K562 (cell line): ENCODE data around the gene RBM25. TPM values are rescaled to one million over a fixed set of nuclear protein-coding genes. Genes with fewer than 3 reads are reported as not detected.
"Not testable (repeated sequence)": the region's sequence is repeated elsewhere in the genome, so short reads cannot be mapped to it uniquely, and the experiment has no call there.

Experiments
- ATAC-seq: fragments of 200-7000 bp; cut with Tn5 transposase; 3 replicates; pipeline ENCODE4 v1.9.1; 2020; ENCODE audit warnings: moderate library complexity
- BruUV-seq: library from RNA; stranded (reverse); fragments of 400-500 nt; replicated peaks from 2 replicates; lab custom pipeline; 2021; lab: Mats Ljungman, UMichigan
- CTCF ChIA-PET: fragments of 300-600 bp; formaldehyde crosslinking; extraction: SDS; loops from one replicate; lab custom pipeline; 2021; ENCODE audit warnings: low intra/inter-chr PET ratio; lab: Yijun Ruan, JAX
- POLR2A ChIA-PET: fragments of 300-600, 350-650 bp; sonication (Branson Sonifier 250); formaldehyde crosslinking; extraction: SDS; loops from one replicate; lab custom pipeline; 2021; ENCODE audit warnings: antibody characterized with exemption, inconsistent platforms; lab: Yijun Ruan, JAX
- DNase-seq, 4 experiments: peaks; one replicate each; pipeline versions ENCODE4 v3.0.0 to v3.0.0-alpha.2; 2011 to 2018; ENCODE audit warnings: low spot score in 3 of 4, mixed read lengths in 3 of 4; ENCODE audit errors: extremely low read depth in 1 of 4
- FAIRE-seq: peaks from 2 replicates; lab custom pipeline; 2011; peaks lifted over from hg19 to GRCh38; lab: Jason Lieb, UNC
- H2AFZ ChIP-seq: 2 replicates; pipeline ENCODE4 v1.6.0; 2011; ENCODE audit warnings: low read depth, low read length, control low read depth, inconsistent platforms
- H3K27ac ChIP-seq: fragments of 200-600 bp; 3 replicates; pipeline ENCODE4 v1.8.0; 2011; ENCODE audit warnings: low read depth, mild to moderate bottlenecking, control low read depth, inconsistent platforms, low read length, moderate library complexity, mixed read lengths; ENCODE audit errors: extremely low read depth
- H3K27me3 ChIP-seq, 2 experiments: fragments of 300-600 bp in 1 of 2; 2 replicates in 1 of 2; 3 replicates in 1 of 2; pipeline versions ENCODE4 v1.6.0 to v1.8.0; 2011; ENCODE audit warnings: inconsistent platforms in 2 of 2, low read length in 2 of 2, mild to moderate bottlenecking in 1 of 2, mixed read lengths in 1 of 2, moderate library complexity in 1 of 2; ENCODE audit not compliant: control insufficient read depth in 2 of 2, insufficient read depth in 2 of 2
- H3K36me3 ChIP-seq: fragments of 300-600 bp; 3 replicates; pipeline ENCODE4 v1.8.0; 2011; ENCODE audit warnings: mild to moderate bottlenecking, low read length, inconsistent platforms; ENCODE audit not compliant: control insufficient read depth, insufficient read depth
- H3K4me1 ChIP-seq, 2 experiments: fragments of 200-600 bp in 1 of 2; replicated peaks in 1 of 2; 2 replicates in 1 of 2; 3 replicates in 1 of 2; pipeline versions ENCODE4 v1.5.1 to v1.8.0; 2011; ENCODE audit warnings: inconsistent platforms in 2 of 2, low read length in 2 of 2, mild to moderate bottlenecking in 1 of 2, mixed read lengths in 1 of 2, moderate library complexity in 1 of 2; ENCODE audit not compliant: control insufficient read depth in 2 of 2, insufficient read depth in 2 of 2
- H3K4me2 ChIP-seq: 2 replicates; pipeline ENCODE4 v1.6.1; 2011; ENCODE audit warnings: low read length, control low read depth, inconsistent platforms, mixed read lengths; ENCODE audit not compliant: insufficient read depth
- H3K4me3 ChIP-seq: fragments of 200-600 bp; sonication (generic), shearing (Covaris generic); 2 replicates; pipeline ENCODE4 v1.5.1; 2016; ENCODE audit warnings: control low read depth, inconsistent platforms
- H3K79me2 ChIP-seq: fragments of 200-600 bp; 3 replicates; pipeline ENCODE4 v1.8.0; 2011; ENCODE audit warnings: low read length, inconsistent platforms; ENCODE audit not compliant: control insufficient read depth, insufficient read depth
- H3K9ac ChIP-seq, 2 experiments: 2 replicates each; pipeline versions ENCODE4 v1.6.0 to v1.6.1; 2011; ENCODE audit warnings: low read depth in 2 of 2, low read length in 2 of 2, control low read depth in 1 of 2, inconsistent platforms in 1 of 2, mild to moderate bottlenecking in 1 of 2, mixed read lengths in 1 of 2; ENCODE audit not compliant: insufficient read depth in 1 of 2
- H3K9me1 ChIP-seq: one replicate; pipeline ENCODE4 v1.6.0; 2011; ENCODE audit warnings: inconsistent platforms, mild to moderate bottlenecking, low read length, moderate library complexity; ENCODE audit not compliant: control insufficient read depth, insufficient read depth
- H3K9me3 ChIP-seq: replicated peaks from 2 replicates; pipeline ENCODE4 v1.5.1; 2011; ENCODE audit warnings: low read depth, low read length, inconsistent platforms; ENCODE audit not compliant: control insufficient read depth, insufficient read depth
- H4K20me1 ChIP-seq: replicated peaks from 2 replicates; pipeline ENCODE4 v1.6.1; 2011; ENCODE audit warnings: low read length, inconsistent platforms, mixed read lengths; ENCODE audit not compliant: control insufficient read depth, insufficient read depth
- MCM5 ChIP-seq: fragments of 450-650 bp; IDR thresholded peaks from 2 replicates; pipeline ENCODE4 v1.6.1; 2016; ENCODE audit warnings: low read depth
- PRDM10 ChIP-seq: fragments of 450-650 bp; IDR thresholded peaks from 2 replicates; pipeline ENCODE4 v1.6.1; 2018; ENCODE audit not compliant: partially characterized antibody
- RFX1 ChIP-seq: fragments of 450-650 bp; IDR thresholded peaks from 2 replicates; pipeline ENCODE4 v1.6.1; 2016; ENCODE audit warnings: mild to moderate bottlenecking, moderate library complexity
- SRF ChIP-seq, 2 experiments: fragments of 250-450, 450-650 bp in 1 of 2; sonication (Bioruptor Pico) in 1 of 2; sonication (generic) in 1 of 2; formaldehyde crosslinking; IDR thresholded peaks; 2 replicates each; pipeline versions ENCODE4 v1.5.0 to v1.5.1; 2020 to 2022; ENCODE audit warnings: mild to moderate bottlenecking in 1 of 2, missing genetic modification reagents in 1 of 2
- STAT5A ChIP-seq: IDR thresholded peaks from 2 replicates; pipeline ENCODE4 v1.6.1; 2012; ENCODE audit warnings: low read length, inconsistent platforms, borderline replicate concordance
- WGBS: fragments of 100-300 bp; shearing (Covaris generic); methylation state at CpG from one replicate; pipeline ENCODE4 v1.1.6; 2016; ENCODE audit warnings: low coverage, mixed read lengths; ENCODE audit not compliant: insufficient coverage; ENCODE audit errors: missing lambda C conversion rate; 5-methylcytosine and 5-hydroxymethylcytosine counted together
- in situ Hi-C: fragments of 300-500 bp; cut with MboI; formaldehyde crosslinking; loops from 4 replicates; pipeline ENCODE4 v1.15.0; 2018; ENCODE audit warnings: inconsistent platforms, mixed read lengths
- intact Hi-C: fragments of 100-400 bp; cut with micrococcal nuclease; formaldehyde crosslinking; loops from 2 replicates; pipeline ENCODE4 v1.14.2; 2022
- polyA plus RNA-seq, 8 experiments: library from polyadenylated mRNA; depleted of rRNA in 4 of 8; stranded (reverse) in 5 of 8; unstranded in 3 of 8; fragments of >200 nt; fragmentation: Nextera tagmentation in 2 of 8; fragmentation: Illumina TruSeq in 1 of 8; extraction: Ambion mirVana in 2 of 8; extraction: Trizol in 1 of 8; gene quantifications; 2 replicates each; pipeline versions ENCODE4 v1.2.1 to v1.2.3, GENCODE V29; 2011 to 2014; ENCODE audit warnings: inconsistent platforms in 1 of 8, missing spikeins in 1 of 8
- total RNA-seq, 7 experiments: library from RNA; depleted of rRNA in 6 of 7; stranded (reverse); fragments of >200 nt in 6 of 7; fragmentation: Illumina TruSeq in 2 of 7; extraction: Trizol in 2 of 7; gene quantifications; 2 replicates each; pipeline versions ENCODE4 v1.2.1 to v1.2.3, GENCODE V29; 2011 to 2021; ENCODE audit warnings: low replicate concordance in 1 of 7
- TF ChIP-seq, protein P1 (sequence below): sonication (generic); formaldehyde crosslinking; IDR thresholded peaks from 2 replicates; pipeline ENCODE4 v1.8.1; 2023; ENCODE audit warnings: mild to moderate bottlenecking, missing genetic modification reagents

Gene RBM25
- total and polyA plus RNA-seq, 9 of the 15 experiments (the other 6 are each of a cell fraction or from before 2014, with no cell fraction given) = 28.6 to 80.1 (median 48.1) TPM

DNA sequence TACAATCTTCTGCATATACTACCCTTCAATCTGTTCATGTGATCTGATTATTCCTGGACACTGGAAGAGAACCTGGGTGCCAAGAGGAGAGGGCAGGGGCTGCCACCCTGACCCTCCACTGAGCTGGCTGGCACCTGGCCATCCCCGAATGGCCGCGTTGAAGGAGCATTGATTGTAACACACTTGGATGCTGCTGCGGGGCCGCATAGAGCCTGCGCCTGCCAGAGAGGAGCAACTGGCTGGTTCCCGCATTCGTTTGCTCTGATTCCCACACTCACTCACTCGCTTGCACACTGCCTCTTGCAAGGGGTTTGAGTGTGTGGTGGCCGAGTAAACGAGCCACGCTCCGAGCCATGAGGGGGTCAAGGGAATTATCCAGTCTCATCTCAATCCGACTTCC, 110.4 kb downstream of the RBM25 start (continued):
- TF ChIP-seq PRDM10 (no peak), MCM5 (no peak)
- TF ChIP-seq, protein P1, sequence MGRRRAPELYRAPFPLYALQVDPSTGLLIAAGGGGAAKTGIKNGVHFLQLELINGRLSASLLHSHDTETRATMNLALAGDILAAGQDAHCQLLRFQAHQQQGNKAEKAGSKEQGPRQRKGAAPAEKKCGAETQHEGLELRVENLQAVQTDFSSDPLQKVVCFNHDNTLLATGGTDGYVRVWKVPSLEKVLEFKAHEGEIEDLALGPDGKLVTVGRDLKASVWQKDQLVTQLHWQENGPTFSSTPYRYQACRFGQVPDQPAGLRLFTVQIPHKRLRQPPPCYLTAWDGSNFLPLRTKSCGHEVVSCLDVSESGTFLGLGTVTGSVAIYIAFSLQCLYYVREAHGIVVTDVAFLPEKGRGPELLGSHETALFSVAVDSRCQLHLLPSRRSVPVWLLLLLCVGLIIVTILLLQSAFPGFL (CRISPR knock-in tag) = no peak

DNA sequence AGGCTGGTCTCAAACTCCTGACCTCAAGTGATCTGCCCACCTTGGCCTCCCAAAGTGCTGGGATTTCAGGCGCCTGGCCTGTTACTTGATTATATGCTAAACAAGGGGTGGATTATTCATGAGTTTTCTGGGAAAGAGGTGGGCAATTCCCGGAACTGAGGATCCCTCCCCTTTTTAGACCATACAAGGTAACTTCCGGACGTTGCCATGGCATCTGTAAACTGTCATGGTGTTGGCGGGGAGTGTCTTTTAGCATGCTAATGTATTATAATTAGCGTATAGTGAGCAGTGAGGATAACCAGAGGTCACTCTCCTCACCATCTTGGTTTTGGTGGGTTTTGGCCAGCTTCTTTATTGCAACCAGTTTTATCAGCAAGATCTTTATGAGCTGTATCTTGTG, 111.5 kb downstream of the RBM25 start:
- H3K9me3 ChIP-seq, H2AFZ ChIP-seq, BruUV-seq, H3K27ac ChIP-seq, CTCF ChIA-PET, H3K79me2 ChIP-seq, ATAC-seq, H4K20me1 ChIP-seq, H3K27me3 ChIP-seq, H3K9ac ChIP-seq, H3K4me1 ChIP-seq, H3K4me3 ChIP-seq, H3K4me2 ChIP-seq, H3K9me1 ChIP-seq, FAIRE-seq: not testable (repeated sequence)
- POLR2A ChIA-PET = interaction anchor here (1.0 kb wide), 1 partner anchor 32 kb away, joined by 3 read pairs; no protein-coding TSS in a partner anchor
- peaks cover 36% of the 10 kb centered on the region; the same call in 2 of the 3 replicates for H3K36me3 ChIP-seq
- intact Hi-C loops = loop anchor here (5.0 kb wide), 1 partner anchor 302 kb away; no protein-coding TSS in a partner anchor
- in situ Hi-C loops = loop anchor here (10.0 kb wide), 1 partner anchor 305 kb away; no protein-coding TSS in a partner anchor
- peak; percentile 52; the same call in 1 of the 2 replicates for TF ChIP-seq STAT5A
- peak; percentile 75 for TF ChIP-seq RFX1
- TF ChIP-seq SRF (CRISPR knock-in tag; IDR thresholded peaks at IDR 0.05) = peak in 1 of 2 experiments; percentile 81; a peak in 2 of 4 replicates
- DNase-seq = peak in 1 of 4 experiments; percentile 14
- 88% methylated on average over 4 of the region's 6 CpGs for WGBS
